K562 (cell line): Measurements from ENCODE around the gene POLR2L. TPM values are rescaled to one million over a fixed set of nuclear protein-coding genes. Genes with fewer than 3 reads are reported as not detected.

Experiments used
- ATF6 ChIP-seq: sonication (generic); formaldehyde crosslinking; IDR thresholded peaks from 2 replicates; pipeline ENCODE4 v1.4.0; 2020; ENCODE audit warnings: mild to moderate bottlenecking, missing genetic modification reagents
- DDX20 ChIP-seq: fragments of 450-650 bp; IDR thresholded peaks from 2 replicates; pipeline ENCODE4 v1.6.1; 2016; ENCODE audit warnings: missing genetic modification characterization, low read depth, mild to moderate bottlenecking, missing compliant biosample characterization, moderate library complexity
- E4F1 ChIP-seq: fragments of 250-450 bp; sonication (Bioruptor Pico); IDR thresholded peaks from 2 replicates; pipeline ENCODE4 v1.5.0; 2021; ENCODE audit warnings: mild to moderate bottlenecking, borderline replicate concordance
- HLTF ChIP-seq: fragments of 450-650 bp; IDR thresholded peaks from 2 replicates; pipeline ENCODE4 v1.6.1; 2016
- JUNB ChIP-seq: fragments of 450-650 bp; formaldehyde crosslinking; conservative IDR thresholded peaks from 2 replicates; pipeline ENCODE4 v1.4.0; 2020; ENCODE audit warnings: mild to moderate bottlenecking
- KAT2B ChIP-seq: IDR thresholded peaks from one replicate; pipeline ENCODE4 v1.6.1; 2012; ENCODE audit warnings: low read depth, mild to moderate bottlenecking, control low read depth, inconsistent platforms, low read length, moderate library complexity
- KDM1A ChIP-seq, 2 experiments: fragments of 450-650 bp; IDR thresholded peaks; 2 replicates each; pipeline ENCODE4 v1.6.1; 2016; ENCODE audit warnings: mild to moderate bottlenecking in 2 of 2
- KLF16 ChIP-seq: IDR thresholded peaks from 2 replicates; pipeline ENCODE4 v1.6.1; 2016; ENCODE audit warnings: antibody characterized with exemption
- NFE2L1 ChIP-seq: fragments of 450-650 bp; IDR thresholded peaks from 2 replicates; pipeline ENCODE4 v1.6.1; 2016; ENCODE audit warnings: missing genetic modification characterization, low read depth, mild to moderate bottlenecking, missing compliant biosample characterization, moderate library complexity, borderline replicate concordance
- NUFIP1 ChIP-seq: fragments of 450-650 bp; IDR thresholded peaks from 2 replicates; pipeline ENCODE4 v1.6.1; 2018; ENCODE audit not compliant: partially characterized antibody
- POU5F1 ChIP-seq: fragments of 150-350 bp; IDR thresholded peaks from 2 replicates; pipeline ENCODE4 v1.6.1; 2014; ENCODE audit warnings: borderline replicate concordance, low read length, low read depth, mild to moderate bottlenecking; ENCODE audit not compliant: partially characterized antibody
- RBM14 ChIP-seq: fragments of 200-400 bp; formaldehyde crosslinking; IDR thresholded peaks from 2 replicates; pipeline ENCODE4 v1.6.1; 2018; ENCODE audit warnings: low read depth, mild to moderate bottlenecking, low read length, moderate library complexity, borderline replicate concordance; ENCODE audit not compliant: insufficient read depth
- SFPQ ChIP-seq: fragments of 200-400 bp; formaldehyde crosslinking; IDR thresholded peaks from 2 replicates; pipeline ENCODE4 v1.6.1; 2017; ENCODE audit warnings: mild to moderate bottlenecking, low read depth, low read length, moderate library complexity
- TBP ChIP-seq: optimal IDR thresholded peaks from 2 replicates; pipeline ENCODE3; 2011; ENCODE audit warnings: low read depth, low read length, improper control_type of control experiment
- ZNF184 ChIP-seq: sonication (generic); formaldehyde crosslinking; IDR thresholded peaks from 2 replicates; pipeline ENCODE4 v1.5.0; 2020; ENCODE audit warnings: missing genetic modification reagents
- ZNF274 ChIP-seq: IDR thresholded peaks from 2 replicates; pipeline ENCODE4 v1.6.1; 2011; ENCODE audit warnings: low read depth, mild to moderate bottlenecking, low read length, moderate library complexity, borderline replicate concordance
- ZNF277 ChIP-seq: fragments of 250-450 bp; sonication (Bioruptor Pico); IDR thresholded peaks from 2 replicates; pipeline ENCODE4 v1.8.0; 2022; ENCODE audit warnings: inconsistent platforms, mild to moderate bottlenecking, moderate library complexity, borderline replicate concordance
- ZNF551 ChIP-seq: fragments of 250-450 bp; sonication (Bioruptor Pico); IDR thresholded peaks from 2 replicates; pipeline ENCODE4 v1.5.0; 2021; ENCODE audit warnings: mild to moderate bottlenecking, moderate library complexity
- ZNF785 ChIP-seq: fragments of 250-450 bp; sonication (Bioruptor Pico); IDR thresholded peaks from 2 replicates; pipeline ENCODE4 v1.4.0; 2020; ENCODE audit warnings: mild to moderate bottlenecking
- polyA plus RNA-seq, 8 experiments: library from polyadenylated mRNA; depleted of rRNA in 4 of 8; stranded (reverse) in 5 of 8; unstranded in 3 of 8; fragments of >200 nt; fragmentation: Nextera tagmentation in 2 of 8; fragmentation: Illumina TruSeq in 1 of 8; extraction: Ambion mirVana in 2 of 8; extraction: Trizol in 1 of 8; gene quantifications; 2 replicates each; pipeline versions ENCODE4 v1.2.1 to v1.2.3, GENCODE V29; 2011 to 2014; ENCODE audit warnings: inconsistent platforms in 1 of 8, missing spikeins in 1 of 8
- total RNA-seq, 7 experiments: library from RNA; depleted of rRNA in 6 of 7; stranded (reverse); fragments of >200 nt in 6 of 7; fragmentation: Illumina TruSeq in 2 of 7; extraction: Trizol in 2 of 7; gene quantifications; 2 replicates each; pipeline versions ENCODE4 v1.2.1 to v1.2.3, GENCODE V29; 2011 to 2021; ENCODE audit warnings: low replicate concordance in 1 of 7

The POLR2L gene
- total and polyA plus RNA-seq, 9 of the 15 experiments (the other 6 are each of a cell fraction or from before 2014, with no cell fraction given): 38.3 to 688 (median 108) TPM

- TF ChIP-seq RBM14: no peak
- TF ChIP-seq KAT2B: no peak
- TF ChIP-seq E4F1 (CRISPR knock-in tag): no peak
- TF ChIP-seq KLF16: no peak
- TF ChIP-seq ZNF277 (CRISPR knock-in tag): no peak
- no peak for TF ChIP-seq SFPQ
- TF ChIP-seq ZNF551 (CRISPR knock-in tag): no peak
- no peak for TF ChIP-seq KDM1A (IDR thresholded peaks at IDR 0.05)
- TF ChIP-seq JUNB: no peak
- no peak for TF ChIP-seq ATF6 (CRISPR knock-in tag)
- no peak for TF ChIP-seq HLTF
- TF ChIP-seq DDX20 (tag): no peak
- no peak for TF ChIP-seq ZNF184
- TF ChIP-seq NUFIP1: no peak
- TF ChIP-seq ZNF274: no peak
- no peak for TF ChIP-seq ZNF785 (CRISPR knock-in tag)
- no peak for TF ChIP-seq POU5F1
- TF ChIP-seq NFE2L1 (tag): no peak
- no peak for TF ChIP-seq TBP
Observed at GRCh38 chr11:798093-798713, 44.1 kb downstream of the POLR2L start, which contains the start of gene SLC25A22 (continued).
